ENCODE results near the gene SARNP. TPM values are rescaled to one million over a fixed set of nuclear protein-coding genes. Genes with fewer than 3 reads are reported as not detected.
"Not testable (repeated sequence)": the region's sequence is repeated elsewhere in the genome, so short reads cannot be mapped to it uniquely, and the experiment has no call there.

SARNP gene
- polyA plus RNA-seq, 1 experiment = 178 TPM

GRCh38 chr12:55760663-55761062, 56.9 kb downstream of the SARNP start:
- no peak for TF ChIP-seq CTCF (IDR thresholded peaks at IDR 0.05; ENCODE audit: low read depth, low read length)
- Histone ChIP-seq H3K27me3 (ENCODE audit: control insufficient read depth, insufficient read depth, low read length) (no peaks in the 10 kb centered on the region), H3K4me3 (ENCODE audit: low read depth, low read length) (no peak overlapping the region), H3K27ac (ENCODE audit: low read depth, low read length) (no peak overlapping the region), H3K9me3 (ENCODE audit: control insufficient read depth, insufficient read depth, low read length) (0 out of 2 replicates have a peak, but pooled peaks cover 5% of the 10 kb centered on the region)
- CTCF ChIA-PET = no interaction called here
- POLR2A ChIA-PET = no interaction called here
- no peak for DNase-seq (ENCODE audit: low read depth, low spot score)

GRCh38 chr12:55758575-55758974, 58.9 kb downstream of the SARNP start:
- DNase-seq (ENCODE audit: low read depth, low spot score); H3K27me3 ChIP-seq (ENCODE audit: control insufficient read depth, insufficient read depth, low read length); H3K9me3 ChIP-seq (ENCODE audit: control insufficient read depth, insufficient read depth, low read length); H3K27ac ChIP-seq (ENCODE audit: low read depth, low read length); H3K4me3 ChIP-seq (ENCODE audit: low read depth, low read length); POLR2A ChIA-PET: not testable (repeated sequence)
- CTCF ChIA-PET = interaction anchor here (0.6 to 1.7 kb wide), 6 partner anchors 13 to 238 kb away, joined by 3 to 4 read pairs (median 3); no protein-coding TSS in a partner anchor

GRCh38 chr12:55757701-55758100, 59.8 kb downstream of the SARNP start:
- no peak for DNase-seq (ENCODE audit: low read depth, low spot score)
- no peak for TF ChIP-seq CTCF (IDR thresholded peaks at IDR 0.05; ENCODE audit: low read depth, low read length)
- Histone ChIP-seq H3K27me3 (ENCODE audit: control insufficient read depth, insufficient read depth, low read length) (no peaks in the 10 kb centered on the region), H3K9me3 (ENCODE audit: control insufficient read depth, insufficient read depth, low read length) (0 out of 2 replicates have a peak, but pooled peaks cover 5% of the 10 kb centered on the region), H3K27ac (ENCODE audit: low read depth, low read length) (no peak overlapping the region), H3K4me3 (ENCODE audit: low read depth, low read length) (no peak overlapping the region)
- CTCF ChIA-PET = interaction anchor here (1.2 to 1.7 kb wide), 5 partner anchors 19 to 238 kb away, joined by 3 to 5 read pairs (median 4); no protein-coding TSS in a partner anchor
- POLR2A ChIA-PET = interaction anchor here (0.9 kb wide), 1 partner anchor 9 kb away, joined by 4 read pairs; no protein-coding TSS in a partner anchor

GRCh38 chr12:55755246-55755645, 62.3 kb downstream of the SARNP start:
- ChIA-PET CTCF (interaction anchor here (0.7 to 1.4 kb wide), 2 partner anchors 17 to 171 kb away, joined by 3 to 12 read pairs; no protein-coding TSS in a partner anchor), POLR2A (interaction anchor here (0.7 to 1.2 kb wide), 2 partner anchors 12 to 21 kb away, joined by 4 to 9 read pairs; no protein-coding TSS in a partner anchor)
- no peak for TF ChIP-seq CTCF (IDR thresholded peaks at IDR 0.05; ENCODE audit: low read depth, low read length)
- Histone ChIP-seq H3K9me3 (ENCODE audit: control insufficient read depth, insufficient read depth, low read length) (0 out of 2 replicates have a peak, but pooled peaks cover 5% of the 10 kb centered on the region), H3K4me3 (ENCODE audit: low read depth, low read length) (no peak overlapping the region), H3K27me3 (ENCODE audit: control insufficient read depth, insufficient read depth, low read length) (no peaks in the 10 kb centered on the region), H3K27ac (ENCODE audit: low read depth, low read length) (no peak overlapping the region)
- no peak for DNase-seq (ENCODE audit: low read depth, low spot score)

GRCh38 chr12:55748230-55748993, 69.1 kb downstream of the SARNP start:
- DNase-seq (ENCODE audit: low read depth, low spot score) = no peak
- ChIA-PET POLR2A (interaction anchor here (0.7 kb wide), 1 partner anchor 9 kb away, joined by 4 read pairs; no protein-coding TSS in a partner anchor), CTCF (interaction anchor here (1.5 to 3.9 kb wide), 4 partner anchors 10 to 192 kb away, joined by 4 to 32 read pairs (median 8); no protein-coding TSS in a partner anchor)

More at GRCh38 chr12:55748230-55748993, 69.1 kb downstream of the SARNP start:
- no peak for TF ChIP-seq CTCF (IDR thresholded peaks at IDR 0.05; ENCODE audit: low read depth, low read length)
- H3K27me3 ChIP-seq (ENCODE audit: control insufficient read depth, insufficient read depth, low read length) = no peaks in the 10 kb centered on the region
- no peaks in the 10 kb centered on the region; the same call in 1 of the 2 replicates for H3K9me3 ChIP-seq (ENCODE audit: control insufficient read depth, insufficient read depth, low read length)
- no peak overlapping the region for H3K27ac ChIP-seq (ENCODE audit: low read depth, low read length)
- H3K4me3 ChIP-seq (ENCODE audit: low read depth, low read length) = no peak overlapping the region

All from AG04450 (cell line).